Hematopoietic multipotent progenitor cell treated with erythropoietin and hydrocortisone succinate and interleukin-3 and kit ligand, for 15 days (in vitro differentiated cells): Measurements from ENCODE around the gene LIN37.

ENCODE experiments used
- DNase-seq: peaks from one replicate; pipeline ENCODE4 v3.0.0-alpha.2; 2015; ENCODE audit warnings: low spot score

The LIN37 gene

GRCh38 chr19:35775046-35775297 lies 26.6 kb downstream of the LIN37 start:
- DNase-seq: no peak

- DNase-seq: peak; percentile 99
Observed at GRCh38 chr19:35775298-35776101, 27.1 kb downstream of the LIN37 start, which contains the start of gene ARHGAP33. TSS of gene ARHGAP33 (plus strand) at chr19:35775564. CDS start at chr19:35775659, 95 bp downstream.

GRCh38 chr19:35776102-35776788 lies 27.9 kb downstream of the LIN37 start:
- no peak for DNase-seq

- no peak for DNase-seq
Observed at GRCh38 chr19:35777086-35777841, 28.9 kb downstream of the LIN37 start.

- no peak for DNase-seq
Observed at GRCh38 chr19:35777961-35778360, 29.6 kb downstream of the LIN37 start.

- DNase-seq: no peak
Observed at GRCh38 chr19:35779033-35779432, 30.7 kb downstream of the LIN37 start.

GRCh38 chr19:35780058-35780457 lies 31.7 kb downstream of the LIN37 start:
- no peak for DNase-seq

- DNase-seq: no peak
Observed at GRCh38 chr19:35780717-35781116, 32.3 kb downstream of the LIN37 start.

GRCh38 chr19:35781650-35782049 lies 33.3 kb downstream of the LIN37 start:
- no peak for DNase-seq

GRCh38 chr19:35782589-35782988 lies 34.2 kb downstream of the LIN37 start:
- no peak for DNase-seq

- no peak for DNase-seq
Observed at GRCh38 chr19:35783469-35784434, 35.4 kb downstream of the LIN37 start.

- no peak for DNase-seq
Observed at GRCh38 chr19:35784503-35785338, 36.3 kb downstream of the LIN37 start.

GRCh38 chr19:35785339-35785627 lies 36.9 kb downstream of the LIN37 start:
- DNase-seq: no peak

- DNase-seq: no peak
Observed at GRCh38 chr19:35786299-35787160, 38.2 kb downstream of the LIN37 start.

GRCh38 chr19:35787227-35787799 lies 38.9 kb downstream of the LIN37 start:
- no peak for DNase-seq

GRCh38 chr19:35788205-35788960 lies 40.0 kb downstream of the LIN37 start:
- no peak for DNase-seq

- no peak for DNase-seq
Observed at GRCh38 chr19:35789195-35789977, 41.0 kb downstream of the LIN37 start.
